ENCODE results near the gene MACROD2.

GRCh38 chr20:15882553-15882952 is 1887.2 kb downstream of the MACROD2 start:
- TF ChIP-seq CTCF (tag by site-specific recombination; IDR thresholded peaks at IDR 0.05) (no peak), GLIS2 (tag by site-specific recombination; IDR thresholded peaks at IDR 0.05) (no peak), ZNF530 (tag by site-specific recombination; IDR thresholded peaks at IDR 0.05; ENCODE audit: low read depth) (no peak), ZBTB21 (tag by site-specific recombination; IDR thresholded peaks at IDR 0.05) (no peak), BCL11A (tag by site-specific recombination; IDR thresholded peaks at IDR 0.05; ENCODE audit: low read depth) (no peak), PATZ1 (tag by site-specific recombination; IDR thresholded peaks at IDR 0.05) (no peak), ZBTB8A (tag by site-specific recombination; IDR thresholded peaks at IDR 0.05) (no peak), ZNF658 (tag by site-specific recombination; IDR thresholded peaks at IDR 0.05) (no peak), ZNF184 (tag by site-specific recombination; IDR thresholded peaks at IDR 0.05) (no peak), REST (tag by site-specific recombination; IDR thresholded peaks at IDR 0.05) (no peak), ZNF571 (tag by site-specific recombination; IDR thresholded peaks at IDR 0.05) (no peak)
